Fibroblast of skin of left quadriceps (primary cell): ENCODE measurements around the gene MEGF11.

Experiments
- DNase-seq, 2 experiments: peaks; one replicate each; pipeline ENCODE4 v3.0.0-alpha.2; 2013; ENCODE audit warnings: low read depth in 2 of 2

Gene MEGF11

GRCh38 chr15:65918357-65918920 is 335.1 kb downstream of the MEGF11 start:
- DNase-seq, result no peak

GRCh38 chr15:65917936-65918335 is 335.6 kb downstream of the MEGF11 start:
- no peak for DNase-seq

- DNase-seq, result no peak
Measured at GRCh38 chr15:65917407-65917756, 336.2 kb downstream of the MEGF11 start.

- peak; percentile 22 to 24 for DNase-seq
Measured at GRCh38 chr15:65916664-65917406, 336.7 kb downstream of the MEGF11 start.

- no peak for DNase-seq
Measured at GRCh38 chr15:65916041-65916663, 337.4 kb downstream of the MEGF11 start.

- no peak for DNase-seq
Measured at GRCh38 chr15:65914981-65915925, 338.3 kb downstream of the MEGF11 start.

- DNase-seq, result no peak
Measured at GRCh38 chr15:65914386-65914785, 339.2 kb downstream of the MEGF11 start.

- no peak for DNase-seq
Measured at GRCh38 chr15:65913631-65914199, 339.8 kb downstream of the MEGF11 start.

GRCh38 chr15:65912235-65912634 is 341.3 kb downstream of the MEGF11 start:
- no peak for DNase-seq

GRCh38 chr15:65910341-65910740 is 343.2 kb downstream of the MEGF11 start:
- no peak for DNase-seq

- no peak for DNase-seq
Measured at GRCh38 chr15:65909831-65910230, 343.7 kb downstream of the MEGF11 start.

GRCh38 chr15:65908876-65909275 is 344.7 kb downstream of the MEGF11 start:
- no peak for DNase-seq

- DNase-seq, result no peak
Measured at GRCh38 chr15:65907661-65908060, 345.9 kb downstream of the MEGF11 start.

GRCh38 chr15:65906396-65906795 is 347.2 kb downstream of the MEGF11 start:
- DNase-seq, result no peak

- DNase-seq, result no peak
Measured at GRCh38 chr15:65904301-65904700, 349.2 kb downstream of the MEGF11 start.

- no peak for DNase-seq
Measured at GRCh38 chr15:65903296-65904073, 350.1 kb downstream of the MEGF11 start.

GRCh38 chr15:65902373-65902772 is 351.2 kb downstream of the MEGF11 start:
- DNase-seq, result no peak

GRCh38 chr15:65901836-65902235 is 351.7 kb downstream of the MEGF11 start:
- DNase-seq, result no peak

GRCh38 chr15:65901336-65901735 is 352.2 kb downstream of the MEGF11 start:
- DNase-seq, result no peak

- no peak for DNase-seq
Measured at GRCh38 chr15:65900488-65900887, 353.1 kb downstream of the MEGF11 start.

- DNase-seq, result no peak
Measured at GRCh38 chr15:65896236-65896635, 357.3 kb downstream of the MEGF11 start.
